Stimulated activated CD4-positive, alpha-beta T cell treated with anti-CD3 and anti-CD28 coated beads, Interleukin-2, amount 100 ng/mL, for 48 hours (primary cell): ENCODE results near the gene SHLD1.
A peak's percentile ranks its signal among the peaks of the same experiment; 100 is the strongest.
"Not testable (repeated sequence)": the region's sequence is repeated elsewhere in the genome, so short reads cannot be mapped to it uniquely, and the experiment has no call there.

Experiments used
- DNase-seq, 2 donors: peaks; one replicate each; pipeline ENCODE4 v3.0.0-alpha.2; 2020

The SHLD1 gene

DNA sequence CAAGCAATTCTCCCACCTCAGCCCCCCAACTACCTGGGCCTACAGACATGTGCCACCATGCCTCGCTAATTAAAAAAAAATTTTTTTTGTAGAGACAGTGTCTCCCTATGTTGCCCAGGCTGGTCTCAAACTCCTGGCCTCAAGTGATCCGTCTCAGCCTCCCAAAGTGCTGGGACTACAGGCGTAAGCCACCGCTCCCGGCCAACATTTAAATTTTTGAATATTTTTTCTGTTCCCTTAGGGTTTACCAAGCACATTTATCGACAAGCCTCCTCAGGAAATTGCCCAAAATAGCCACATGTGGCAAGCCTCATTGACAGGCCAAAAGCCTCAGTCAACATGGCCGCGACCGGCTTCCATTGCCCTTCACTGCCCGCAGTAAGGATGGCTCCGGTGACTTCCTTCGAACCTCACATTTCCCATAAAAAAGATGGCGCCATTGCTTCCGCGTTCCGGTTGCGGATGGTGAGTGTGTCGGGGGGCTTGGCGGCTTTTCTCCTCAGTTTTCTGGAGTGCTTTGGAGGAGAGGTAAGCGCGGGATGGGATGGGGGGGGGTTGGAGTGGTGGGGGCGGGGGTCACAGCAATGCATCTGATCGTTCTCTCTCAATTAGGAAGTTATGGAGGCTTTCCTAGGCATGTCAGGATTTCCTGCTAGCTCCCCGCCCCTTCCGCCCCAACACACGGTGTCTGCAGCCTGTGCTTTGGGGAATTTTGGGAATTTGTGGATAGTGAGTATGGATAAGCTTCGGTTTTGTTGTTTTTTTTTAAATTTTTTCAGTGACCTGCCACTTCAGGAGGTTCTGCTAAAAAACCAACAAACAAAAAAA is at the start of gene SHLD1:
Gene SHLD1, plus strand, starts transcription at position 450 of the 828 bp plus-strand sequence. CDS start 22,465 bp downstream, outside the sequence.
- peak; percentile 73 for DNase-seq

DNA sequence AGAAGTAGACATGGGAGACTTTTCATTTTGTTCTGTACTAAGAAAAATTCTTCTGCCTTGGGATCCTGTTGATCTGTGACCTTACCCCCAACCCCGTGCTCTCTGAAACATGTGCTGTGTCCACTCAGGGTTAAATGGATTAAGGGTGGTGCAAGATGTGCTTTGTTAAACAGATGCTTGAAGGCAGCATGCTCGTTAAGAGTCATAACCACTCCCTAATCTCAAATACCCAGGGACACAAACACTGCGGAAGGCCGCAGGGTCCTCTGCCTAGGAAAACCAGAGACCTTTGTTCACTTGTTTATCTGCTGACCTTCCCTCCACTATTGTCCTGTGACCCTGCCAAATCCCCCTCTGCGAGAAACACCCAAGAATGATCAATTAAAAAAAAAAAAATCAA is 47.9 kb upstream of the SHLD1 start:
- not testable (repeated sequence) for DNase-seq

DNA sequence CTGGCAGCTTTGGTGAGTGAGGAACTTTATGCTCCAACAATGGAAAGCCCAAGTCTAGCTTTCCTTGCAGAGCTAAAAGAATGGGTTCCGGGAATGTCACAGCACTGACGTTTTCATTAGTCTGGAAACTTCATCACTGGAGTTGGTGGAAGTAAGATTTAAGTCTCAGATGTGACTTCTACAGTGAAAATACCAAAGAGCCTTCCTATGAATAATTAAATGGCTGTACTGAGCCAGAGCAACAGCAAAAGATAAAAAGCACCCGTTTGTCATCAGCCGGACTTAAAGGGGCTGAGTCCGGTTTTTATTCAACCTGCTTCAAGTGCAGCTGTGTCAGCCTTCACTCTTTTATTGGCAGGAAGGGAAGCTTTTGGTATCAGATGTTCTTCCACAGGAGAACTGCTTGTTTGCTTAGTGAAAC is 46.5 kb upstream of the SHLD1 start:
- DNase-seq, result no peak

DNA sequence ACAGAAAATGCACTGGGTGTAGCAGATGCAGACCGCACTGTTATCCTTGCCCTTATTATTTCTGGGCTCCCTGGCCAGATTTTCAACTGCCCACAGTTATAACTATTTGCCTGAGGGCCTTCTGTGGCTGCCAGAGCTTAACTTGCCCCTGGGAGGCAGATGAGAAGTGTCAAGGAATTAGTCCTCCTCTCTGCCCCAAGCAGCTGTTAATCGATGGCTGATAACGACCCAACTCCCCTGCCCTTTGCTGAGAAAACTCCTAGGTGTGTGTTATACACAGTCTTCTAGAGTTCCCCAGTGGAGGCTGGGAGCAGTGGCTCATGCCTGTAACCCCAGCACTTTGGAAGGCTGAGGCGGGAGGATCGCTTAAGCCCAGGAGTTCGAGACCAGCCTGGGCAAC is 44.4 kb upstream of the SHLD1 start:
- no peak for DNase-seq

GRCh38 chr20:5706797-5707196 is 43.4 kb upstream of the SHLD1 start:
- no peak for DNase-seq

DNA sequence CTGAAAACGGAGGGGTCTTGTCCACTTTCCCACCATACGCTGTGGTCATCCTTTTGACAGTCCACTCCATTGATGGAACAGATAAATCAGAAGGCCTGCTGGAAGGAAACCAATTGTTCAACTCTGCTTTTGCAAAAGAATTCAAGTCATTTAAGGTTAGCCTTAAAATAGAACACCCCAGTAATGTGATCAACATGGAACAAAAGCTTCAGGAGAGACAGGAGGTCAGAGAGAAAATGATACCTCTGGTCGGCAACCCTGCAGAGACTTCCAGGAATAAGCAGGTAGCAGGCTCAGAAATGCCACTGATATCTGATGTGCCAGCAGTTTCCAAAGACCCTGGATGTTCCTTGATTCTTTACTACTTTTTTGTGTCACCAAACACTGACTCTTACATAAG is 39.6 kb upstream of the SHLD1 start:
- no peak for DNase-seq

- DNase-seq, result peak; percentile 15 to 22
These were observed 35.8 kb upstream of the SHLD1 start for GRCh38 chr20:5714261-5715041.

GRCh38 chr20:5715071-5715841 is 34.9 kb upstream of the SHLD1 start:
- DNase-seq, result no peak

GRCh38 chr20:5716953-5717352 is 33.2 kb upstream of the SHLD1 start:
- DNase-seq, result no peak

DNA sequence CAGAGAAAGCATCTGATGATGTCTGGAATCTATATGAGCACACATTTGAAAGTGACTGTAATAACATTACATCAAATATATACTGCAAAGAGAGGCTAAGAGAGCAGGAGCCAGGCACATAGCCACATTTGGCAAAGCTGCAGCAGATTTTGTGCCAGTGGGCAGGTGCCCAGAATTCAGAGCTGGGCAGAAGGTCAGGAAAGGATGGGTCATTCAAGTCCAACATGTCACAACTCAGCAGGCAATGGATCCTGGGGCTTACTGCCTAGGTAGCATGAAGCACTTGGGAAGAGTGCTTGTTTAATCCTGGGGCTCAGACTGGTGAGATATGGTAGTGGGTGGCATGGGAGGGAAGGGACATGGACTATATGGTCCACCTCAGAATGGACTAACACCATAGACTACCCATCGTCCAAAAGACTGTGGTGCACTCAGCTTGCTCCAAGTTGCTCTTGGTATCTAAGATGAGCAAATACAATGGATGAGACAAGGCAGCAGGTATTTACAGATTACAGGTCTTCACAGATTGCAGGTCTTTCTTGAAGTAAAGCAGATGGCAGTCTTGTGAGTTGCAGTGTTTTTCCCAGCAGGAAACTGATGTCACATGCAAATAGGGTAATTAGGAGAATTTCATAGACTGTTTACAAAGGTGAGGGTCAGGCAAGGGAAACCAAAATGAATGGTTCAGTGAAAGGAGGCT is 31.2 kb upstream of the SHLD1 start:
- no peak for DNase-seq

- no peak for DNase-seq
These were observed 30.3 kb upstream of the SHLD1 start for GRCh38 chr20:5719861-5720403.

DNA sequence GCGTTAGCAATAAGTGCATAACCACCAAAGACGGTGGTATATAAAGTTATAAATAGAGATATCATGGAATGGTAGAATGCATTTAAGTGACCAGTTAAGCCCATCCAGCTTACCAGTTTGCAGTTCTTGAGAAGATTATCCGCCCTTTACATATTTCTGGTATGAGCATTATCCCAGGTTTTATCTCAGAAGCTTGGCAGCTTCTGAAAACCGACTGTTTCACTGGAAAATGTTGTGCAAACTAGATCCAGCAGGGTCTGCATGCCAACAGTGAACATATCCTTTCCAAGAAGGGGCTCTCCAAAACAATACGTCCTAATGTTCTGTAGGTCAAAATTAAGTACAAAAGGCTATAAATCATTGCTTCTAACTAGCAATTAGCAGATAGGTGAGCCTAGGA is 29.5 kb upstream of the SHLD1 start:
- DNase-seq, result no peak

DNA sequence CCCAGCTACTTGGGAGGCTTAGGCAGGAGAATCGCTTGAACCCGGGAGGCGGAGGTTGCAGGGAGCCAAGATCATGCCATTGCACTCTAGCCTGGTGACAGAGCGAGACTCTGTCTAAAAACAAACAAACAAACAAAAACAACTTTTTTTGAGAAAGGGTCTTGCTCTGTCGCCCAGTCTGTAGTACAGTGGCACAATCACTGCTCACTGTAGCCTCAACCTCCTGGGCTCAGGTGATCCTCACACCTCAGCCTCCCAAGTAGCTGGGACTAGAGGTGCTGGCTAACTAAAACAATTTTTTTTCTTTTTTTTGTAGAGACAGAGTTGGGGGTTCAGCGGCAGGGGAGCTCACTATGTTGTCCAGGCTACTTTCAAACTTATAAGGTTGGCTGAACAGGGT is 28.8 kb upstream of the SHLD1 start:
- not testable (repeated sequence) for DNase-seq

DNA sequence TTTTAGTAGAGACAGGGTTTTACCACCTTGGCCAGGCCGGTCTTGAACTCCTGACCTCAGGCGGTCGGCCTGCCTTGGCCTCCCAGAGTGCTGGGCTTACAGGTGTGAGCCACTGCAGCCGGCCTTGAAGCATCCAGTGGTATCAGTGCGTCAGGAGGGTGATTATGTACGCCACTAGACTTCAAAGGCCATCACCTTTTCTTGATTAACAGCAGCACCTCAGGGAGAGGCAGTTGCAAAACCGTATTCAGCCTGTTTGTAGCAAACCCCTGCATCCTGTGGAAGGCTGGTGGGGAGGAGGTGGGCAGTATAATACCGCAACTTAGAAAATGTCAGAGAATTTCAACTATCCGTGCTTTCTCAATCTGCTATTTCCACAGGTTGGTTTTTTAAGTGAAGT is 27.3 kb upstream of the SHLD1 start:
- no peak for DNase-seq

DNA sequence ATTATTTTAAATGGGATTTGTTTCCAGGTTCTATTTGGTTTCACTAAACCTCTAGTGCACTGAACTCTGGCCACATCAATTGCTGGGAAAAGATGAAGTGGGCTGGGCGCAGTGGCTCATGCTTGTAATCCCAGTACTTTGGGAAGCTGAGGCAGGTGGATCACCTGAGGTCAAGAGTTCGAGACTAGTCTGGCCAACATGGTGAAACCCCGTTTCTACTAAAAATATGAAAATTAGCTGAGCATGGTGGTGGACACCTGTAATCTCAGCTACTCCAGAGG is 25.1 kb upstream of the SHLD1 start:
- not testable (repeated sequence) for DNase-seq

DNA sequence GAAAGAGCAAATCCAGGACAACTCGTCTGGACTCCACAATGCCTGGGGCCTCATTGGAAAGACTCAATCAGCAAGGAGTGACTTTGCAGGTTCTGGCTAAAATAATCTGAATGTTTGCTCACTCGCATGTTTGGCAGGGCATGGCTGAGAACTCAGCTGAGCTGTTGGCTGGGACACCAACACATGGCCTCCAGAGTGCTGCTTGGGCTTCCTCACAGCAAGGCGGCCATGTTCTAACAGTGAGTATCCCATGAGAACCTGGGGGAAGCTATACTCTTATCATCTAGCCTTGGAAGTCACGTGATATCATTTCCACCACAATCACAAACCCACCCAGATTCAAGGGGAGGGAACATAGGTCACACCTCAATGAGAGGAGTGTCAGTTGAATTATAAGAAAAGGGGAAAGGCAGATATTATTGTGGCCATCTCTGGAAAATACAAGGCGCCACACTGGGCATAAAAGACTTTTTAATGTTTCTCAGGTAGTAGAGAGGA is 23.1 kb upstream of the SHLD1 start:
- no peak for DNase-seq

DNA sequence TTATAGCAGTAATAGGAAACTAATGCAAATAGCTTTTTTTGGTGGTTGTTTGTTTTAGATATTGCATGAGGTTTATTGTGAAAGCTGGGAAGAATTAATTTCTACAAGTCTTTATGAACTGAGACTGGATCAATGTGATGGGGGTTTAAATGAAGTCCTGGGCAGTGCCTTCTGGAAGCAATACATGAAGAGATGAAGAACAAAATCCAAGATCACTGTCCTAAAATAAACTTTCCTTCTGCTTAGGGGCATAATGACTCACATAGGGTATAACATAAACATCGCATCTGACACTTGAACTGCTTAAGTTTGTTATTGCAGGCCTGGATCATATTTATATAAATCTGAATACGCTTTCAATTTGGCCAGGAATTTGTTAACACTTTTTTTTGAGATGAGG is 20.9 kb upstream of the SHLD1 start:
- DNase-seq, result no peak

DNA sequence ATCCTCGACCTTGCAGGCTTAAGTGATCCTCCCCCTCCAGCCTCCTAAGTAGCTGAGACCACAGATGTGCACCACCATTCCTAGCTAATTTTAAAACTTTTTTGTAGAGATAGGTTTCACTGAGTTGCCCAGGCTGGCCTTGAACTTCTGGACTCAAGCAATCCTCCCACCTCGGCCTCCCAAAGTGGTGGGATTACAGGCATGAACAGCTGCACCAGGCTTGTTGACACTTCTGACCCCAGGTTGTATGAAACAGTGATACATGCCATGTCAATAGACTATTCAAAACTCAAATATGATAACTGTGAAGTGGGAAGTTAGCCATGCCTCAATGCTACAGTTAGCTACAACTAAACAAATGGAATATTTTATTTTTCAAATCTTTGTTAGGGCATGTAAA is 20.1 kb upstream of the SHLD1 start:
- no peak for DNase-seq

DNA sequence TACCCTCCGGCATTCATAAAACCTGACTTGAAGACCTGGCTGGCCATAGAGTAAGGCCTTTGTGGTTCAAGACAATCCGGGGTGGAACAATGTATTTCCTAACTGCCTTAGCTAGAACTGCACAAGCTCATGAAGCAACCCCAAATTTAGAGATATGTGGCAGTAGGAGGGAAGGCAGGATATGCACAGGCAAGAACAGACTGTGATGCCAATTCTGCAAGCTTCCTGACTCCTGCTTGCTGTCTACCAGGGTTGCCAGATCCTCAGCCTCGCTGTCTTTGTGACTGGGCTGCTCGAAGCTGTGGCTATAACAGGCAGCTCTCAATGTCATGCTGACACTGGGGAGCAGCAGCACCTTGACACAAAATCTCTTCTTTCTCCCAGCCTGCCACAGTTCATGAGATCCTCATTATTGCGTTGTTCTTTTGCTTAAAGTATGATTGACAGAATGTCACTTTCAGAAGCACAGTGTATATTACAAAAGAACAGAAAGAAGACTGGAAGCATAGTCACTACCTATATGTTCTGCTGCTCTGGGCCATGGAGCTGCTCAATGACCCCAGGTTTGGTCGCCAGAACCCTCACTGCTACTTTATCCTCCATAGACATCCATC is 18.3 kb upstream of the SHLD1 start:
- DNase-seq, result no peak

DNA sequence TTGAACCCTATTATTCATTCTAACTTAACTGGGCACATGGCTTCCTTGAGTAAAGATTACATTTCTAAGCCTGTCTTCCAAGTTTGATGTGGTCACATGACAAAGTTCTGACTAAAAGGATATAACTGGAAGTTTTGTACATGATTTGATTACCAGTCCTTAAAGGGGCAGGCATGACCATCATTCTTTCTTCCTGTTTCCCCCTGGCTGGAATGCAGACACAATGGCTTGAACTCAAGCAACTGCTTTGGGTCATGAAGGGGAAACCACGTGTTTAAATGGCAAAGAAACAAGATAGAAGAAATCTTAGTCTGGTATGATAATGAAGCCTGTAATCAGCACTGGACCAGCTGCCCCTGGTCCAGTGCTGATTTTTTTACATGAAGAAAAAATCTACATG is 15.6 kb upstream of the SHLD1 start:
- DNase-seq, result no peak

DNA sequence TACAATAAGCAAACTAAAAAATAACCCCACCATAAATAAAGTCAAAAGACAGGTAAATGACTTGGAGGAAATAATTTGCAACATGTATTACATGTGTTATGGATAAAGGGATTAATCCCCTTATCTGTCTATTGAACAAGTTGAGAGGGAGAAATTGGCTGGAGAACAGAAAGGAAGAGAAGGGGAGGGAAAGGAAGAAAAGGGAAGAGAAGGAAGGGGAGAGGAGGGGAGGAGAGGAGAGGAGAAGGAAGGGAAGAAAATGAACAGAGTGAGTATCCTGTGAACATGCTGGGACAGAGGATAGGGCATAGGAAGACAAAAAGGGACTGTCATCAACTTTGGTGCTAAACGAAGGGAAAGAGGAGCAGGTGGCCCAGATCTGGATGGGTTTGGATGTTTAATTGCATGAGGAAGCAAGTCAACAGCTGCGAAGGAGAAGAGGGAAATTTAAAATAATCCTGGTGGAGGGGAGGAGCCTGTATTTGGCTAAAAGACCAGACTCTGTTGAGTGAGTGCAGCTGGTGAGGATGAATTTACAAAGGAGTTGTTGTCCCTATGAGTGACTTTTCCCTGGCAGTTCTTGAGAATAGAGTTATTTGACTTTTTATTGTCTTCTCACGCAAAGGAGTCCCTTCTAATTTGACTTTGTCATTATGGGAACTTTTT is 14.2 kb upstream of the SHLD1 start:
- no peak for DNase-seq

DNA sequence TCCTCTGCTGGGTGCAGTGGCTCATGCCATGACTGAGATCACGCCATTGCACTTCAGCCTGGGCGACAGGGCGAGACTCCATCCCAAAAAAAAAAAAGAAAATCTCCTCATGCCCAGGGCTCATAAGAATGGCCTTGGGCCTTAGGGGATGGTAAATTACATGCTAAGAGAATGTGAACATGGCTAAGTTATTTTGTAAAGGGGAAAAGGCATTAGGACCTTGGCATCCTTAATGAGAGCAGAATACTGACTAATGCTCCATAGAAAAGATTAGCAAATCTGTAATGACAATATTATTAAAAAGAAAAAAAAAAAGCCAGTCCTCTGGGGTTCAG is 12.6 kb upstream of the SHLD1 start:
- no peak for DNase-seq
